ENCODE data around the gene GSTK1.
"Not testable (repeated sequence)": the region's sequence is repeated elsewhere in the genome, so short reads cannot be mapped to it uniquely, and the experiment has no call there.

The GSTK1 gene

DNA sequence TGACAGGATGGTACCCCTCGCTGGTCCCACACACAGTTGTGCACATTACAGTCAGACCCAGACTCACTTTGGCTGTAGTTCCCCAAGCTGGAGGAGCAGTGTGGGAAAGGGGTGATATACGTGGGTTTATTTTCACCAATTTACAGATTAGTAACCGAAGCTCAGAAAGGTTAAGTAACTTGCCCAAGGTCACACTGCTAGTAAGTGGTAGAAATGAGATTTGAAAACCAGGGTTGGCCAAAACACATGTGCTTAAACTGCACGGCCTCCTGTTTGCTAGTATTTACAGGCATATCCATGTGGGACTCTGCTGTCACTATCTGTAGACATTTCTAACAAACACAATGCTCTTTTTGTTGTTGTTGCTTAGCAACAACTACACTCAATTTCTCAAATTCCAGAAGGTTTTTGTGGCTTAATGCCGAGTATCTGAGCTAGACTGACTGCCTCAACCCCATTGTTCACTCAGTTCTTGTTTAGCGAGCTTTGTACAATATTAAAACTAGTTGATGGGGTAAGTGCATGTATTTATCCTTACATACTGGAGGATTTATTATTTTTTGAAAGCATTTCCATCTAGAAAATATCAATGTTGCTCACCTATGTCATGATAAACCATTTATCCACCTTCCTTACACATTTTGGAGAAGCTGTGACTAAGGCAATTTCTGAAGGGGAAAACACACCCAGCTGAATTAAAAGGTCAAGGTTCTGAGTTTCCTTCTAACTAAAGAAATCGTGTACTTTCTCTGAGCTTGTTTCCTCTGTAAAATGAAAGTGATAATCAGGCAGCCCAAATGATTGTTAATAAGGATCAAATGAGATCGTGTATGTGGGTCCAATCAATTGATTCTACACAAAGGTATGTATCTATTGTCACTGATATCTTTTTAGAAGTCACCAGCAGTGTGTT lies 16.2 kb downstream of the GSTK1 start:
- DNase-seq, result no peak

DNA sequence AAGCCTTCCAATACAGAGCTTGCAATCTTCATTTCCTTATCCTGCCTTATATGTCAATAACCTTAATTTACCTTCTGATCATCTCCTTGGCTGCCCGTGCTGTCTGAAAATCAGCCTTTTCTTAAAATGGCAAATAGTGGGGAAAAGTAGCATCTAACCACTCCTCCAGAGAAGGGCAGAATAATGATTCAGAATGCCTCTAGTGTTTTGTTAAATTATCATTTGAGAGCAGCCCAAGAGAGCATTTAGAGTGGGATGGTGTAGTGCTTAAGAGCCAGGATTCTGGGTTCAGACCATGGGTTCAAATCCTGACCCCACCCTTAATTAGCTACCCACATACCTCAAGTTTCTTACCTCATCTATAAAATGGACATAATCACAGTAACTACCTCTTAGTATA lies 16.9 kb downstream of the GSTK1 start:
- no peak for DNase-seq

DNA sequence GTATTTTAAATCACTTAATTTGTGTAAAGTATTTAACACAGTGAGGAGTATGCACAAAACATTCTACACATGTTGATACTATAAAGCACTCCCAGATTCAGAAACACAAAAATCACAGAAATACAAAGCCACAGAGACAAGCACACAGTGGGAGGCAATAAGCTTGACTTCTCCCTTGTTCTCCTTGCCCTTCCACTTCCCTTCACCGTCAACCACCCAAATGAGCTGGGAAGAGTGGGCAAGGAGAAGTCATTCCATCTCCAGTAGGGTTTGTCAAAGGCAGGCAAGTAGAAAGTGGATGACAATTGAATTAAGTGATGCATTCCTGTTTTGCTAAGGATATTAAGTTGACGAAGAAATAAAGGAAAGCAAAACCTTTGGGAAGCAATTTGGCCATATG lies 17.3 kb downstream of the GSTK1 start:
- no peak for DNase-seq

DNA sequence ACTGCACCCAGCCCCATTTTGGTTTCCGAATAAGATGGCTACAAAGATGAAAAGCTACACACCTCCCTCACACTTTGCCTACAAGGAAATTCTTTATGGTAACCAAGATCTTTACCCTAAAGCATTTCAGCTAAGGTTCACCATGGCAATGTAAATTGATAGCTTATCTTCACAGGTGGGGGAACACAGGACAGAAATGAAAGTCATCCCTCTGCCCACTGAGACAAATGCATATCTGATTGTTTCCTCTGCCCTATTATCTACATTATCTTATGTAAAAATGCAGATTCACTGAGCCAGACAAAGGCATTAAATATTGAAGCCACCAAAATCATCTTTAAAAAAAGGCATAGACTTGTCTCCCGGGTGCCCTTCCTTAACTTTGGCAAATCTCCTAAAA lies 18.3 kb downstream of the GSTK1 start:
- DNase-seq, result no peak

DNA sequence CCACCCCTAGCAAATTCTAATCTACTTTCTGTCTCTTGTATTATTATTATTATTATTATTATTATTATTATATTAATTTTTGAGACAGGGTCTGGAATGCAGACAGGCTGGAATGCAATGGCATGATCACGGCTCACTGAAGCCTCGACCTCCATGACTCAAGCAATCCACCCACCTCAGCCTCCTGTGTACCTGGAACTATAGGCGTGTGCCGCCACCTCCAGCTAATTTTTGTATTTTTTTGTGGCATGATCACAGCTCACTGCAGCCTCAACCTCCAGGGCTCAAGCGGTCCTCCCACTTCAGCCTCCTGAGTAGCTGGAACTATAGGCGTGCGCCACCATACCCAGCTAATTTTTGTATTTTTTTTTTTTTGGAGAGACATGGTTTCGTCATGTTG lies 18.9 kb downstream of the GSTK1 start:
- no peak for DNase-seq

DNA sequence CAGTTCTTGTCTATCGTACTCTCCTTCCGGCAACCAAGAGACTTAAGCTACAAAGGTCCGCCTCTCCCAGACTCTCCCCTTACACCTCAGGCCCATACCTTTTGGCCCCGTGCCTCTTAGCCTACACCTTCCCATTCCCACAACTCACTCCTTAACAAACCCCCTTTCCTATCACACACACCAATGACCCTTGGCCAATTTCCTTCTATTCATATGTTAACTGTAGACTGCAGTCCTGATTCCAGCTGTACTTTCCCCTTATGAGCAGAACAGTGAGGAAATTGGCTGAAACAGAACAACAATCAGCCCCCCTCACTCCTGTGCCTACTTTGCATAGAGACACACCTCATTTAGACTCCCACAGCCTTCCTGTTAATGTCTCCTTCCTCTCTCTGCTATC lies 20.1 kb downstream of the GSTK1 start:
- no peak for DNase-seq

DNA sequence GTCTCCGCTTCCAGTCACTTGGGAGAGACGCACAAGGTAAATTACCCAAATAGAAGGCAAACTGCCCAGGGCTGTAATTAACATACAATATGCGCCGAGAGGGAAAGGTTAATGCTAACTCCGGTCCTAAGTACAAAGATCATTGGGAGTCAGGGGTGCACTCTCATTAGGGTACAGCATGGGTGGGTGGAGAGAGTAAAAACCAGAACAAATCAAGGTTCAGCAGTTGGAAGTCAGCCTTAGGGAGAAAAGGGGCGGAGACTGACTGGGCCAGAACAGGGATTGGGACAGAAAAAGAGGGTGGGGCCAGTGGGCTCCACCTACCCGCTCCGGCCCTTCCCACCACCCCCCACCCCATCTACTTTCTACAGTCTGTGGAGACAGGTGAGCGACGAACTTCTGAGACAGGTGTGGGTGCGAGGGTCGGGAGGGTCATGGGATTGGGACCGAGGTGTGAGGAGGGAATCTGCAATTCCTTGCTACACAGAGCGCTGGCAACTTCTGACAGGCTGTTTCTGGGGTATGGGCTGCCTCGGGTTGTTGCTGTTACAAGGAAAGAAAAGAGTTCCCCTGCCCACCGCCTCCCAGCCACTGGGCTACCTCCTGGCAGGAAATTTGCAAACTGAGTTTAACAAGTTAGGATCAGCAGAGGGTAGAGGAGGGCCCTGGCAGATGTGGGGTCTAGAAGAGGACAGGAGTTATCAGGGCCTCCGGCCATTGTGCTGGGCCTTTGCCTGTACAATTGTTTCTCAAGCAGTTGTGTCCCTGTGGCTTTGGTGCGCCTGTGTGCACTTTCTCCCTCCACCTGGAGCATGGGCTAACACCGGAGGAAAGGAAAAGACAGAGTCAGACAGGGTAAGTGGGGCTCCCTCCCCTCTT lies 21.6 kb downstream of the GSTK1 start, which contains the start of gene TMEM139:
Gene TMEM139 (plus strand): TSS at position 368 of the 879 bp plus-strand sequence. CDS start 1,000 bp downstream, outside the sequence.
- no peak for DNase-seq

DNA sequence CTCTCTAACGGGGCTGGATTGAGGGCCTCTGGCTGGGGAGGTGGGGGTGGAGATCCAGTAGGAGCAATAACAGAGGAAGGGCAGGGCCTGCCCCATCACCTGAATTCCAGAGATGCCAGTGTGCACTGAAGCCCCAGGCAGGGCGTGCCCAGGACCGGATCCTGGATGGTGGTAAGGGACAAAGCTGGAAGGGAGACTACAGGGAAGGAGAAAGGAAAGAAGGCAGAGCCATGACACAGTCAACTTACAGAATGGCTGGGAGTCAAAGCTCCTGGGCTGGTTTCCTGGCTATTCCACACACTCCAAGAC lies 22.2 kb downstream of the GSTK1 start:
- DNase-seq, result no peak

DNA sequence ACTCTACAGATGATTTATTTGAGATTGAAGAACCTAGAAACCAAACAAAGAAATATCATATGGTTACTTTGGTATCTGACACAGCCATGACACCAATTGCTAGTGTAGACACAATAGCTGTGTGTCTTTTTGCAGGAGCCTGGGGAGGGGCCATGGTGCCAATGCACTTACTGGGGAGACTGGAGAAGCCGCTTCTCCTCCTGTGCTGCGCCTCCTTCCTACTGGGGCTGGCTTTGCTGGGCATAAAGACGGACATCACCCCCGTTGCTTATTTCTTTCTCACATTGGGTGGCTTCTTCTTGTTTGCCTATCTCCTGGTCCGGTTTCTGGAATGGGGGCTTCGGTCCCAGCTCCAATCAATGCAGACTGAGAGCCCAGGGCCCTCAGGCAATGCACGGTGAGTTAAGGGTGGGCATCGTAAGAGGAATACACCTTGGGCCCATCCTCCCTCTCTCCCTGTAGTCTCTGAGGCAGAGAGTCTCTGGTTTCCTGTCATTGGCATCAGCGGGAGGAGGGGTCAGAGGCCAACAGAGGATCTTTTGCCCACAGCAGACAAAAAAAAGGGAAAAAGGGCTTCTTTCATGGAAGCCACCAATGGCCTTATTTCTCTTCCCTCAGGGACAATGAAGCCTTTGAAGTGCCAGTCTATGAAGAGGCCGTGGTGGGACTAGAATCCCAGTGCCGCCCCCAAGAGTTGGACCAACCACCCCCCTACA lies 22.7 kb downstream of the GSTK1 start:
- DNase-seq, result no peak

DNA sequence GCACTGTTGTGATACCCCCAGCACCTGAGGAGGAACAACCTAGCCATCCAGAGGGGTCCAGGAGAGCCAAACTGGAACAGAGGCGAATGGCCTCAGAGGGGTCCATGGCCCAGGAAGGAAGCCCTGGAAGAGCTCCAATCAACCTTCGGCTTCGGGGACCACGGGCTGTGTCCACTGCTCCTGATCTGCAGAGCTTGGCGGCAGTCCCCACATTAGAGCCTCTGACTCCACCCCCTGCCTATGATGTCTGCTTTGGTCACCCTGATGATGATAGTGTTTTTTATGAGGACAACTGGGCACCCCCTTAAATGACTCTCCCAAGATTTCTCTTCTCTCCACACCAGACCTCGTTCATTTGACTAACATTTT lies 23.3 kb downstream of the GSTK1 start:
- no peak for DNase-seq

DNA sequence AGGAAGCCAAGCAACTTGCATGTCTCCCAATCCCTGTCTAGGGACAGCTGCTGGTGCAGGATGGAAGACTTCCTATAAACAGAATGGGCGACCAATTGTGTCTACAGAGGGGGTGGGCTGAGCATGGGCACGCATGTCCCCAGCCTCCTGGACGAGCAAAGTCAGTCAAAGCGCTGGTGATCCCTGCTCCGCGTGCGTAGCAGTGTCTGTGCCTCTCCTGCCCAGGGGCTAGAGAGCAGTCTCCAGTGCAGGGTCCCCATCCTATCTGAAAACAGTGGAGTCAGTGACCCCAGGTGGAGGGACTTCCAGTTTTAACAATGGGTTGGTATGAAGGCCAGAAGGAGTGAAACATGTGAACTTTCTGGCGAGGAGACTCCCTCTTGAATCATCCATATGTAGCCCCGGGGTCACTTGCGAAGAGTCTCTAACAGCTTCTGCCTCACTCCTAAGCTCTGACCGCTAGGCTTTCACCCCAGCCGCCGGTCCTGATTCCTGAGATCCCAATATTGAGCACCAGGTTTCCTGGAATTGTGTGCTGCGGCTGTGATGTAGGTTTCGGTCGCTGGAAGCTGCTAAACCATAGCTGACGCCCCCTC lies 24.2 kb downstream of the GSTK1 start:
- no peak for DNase-seq

DNA sequence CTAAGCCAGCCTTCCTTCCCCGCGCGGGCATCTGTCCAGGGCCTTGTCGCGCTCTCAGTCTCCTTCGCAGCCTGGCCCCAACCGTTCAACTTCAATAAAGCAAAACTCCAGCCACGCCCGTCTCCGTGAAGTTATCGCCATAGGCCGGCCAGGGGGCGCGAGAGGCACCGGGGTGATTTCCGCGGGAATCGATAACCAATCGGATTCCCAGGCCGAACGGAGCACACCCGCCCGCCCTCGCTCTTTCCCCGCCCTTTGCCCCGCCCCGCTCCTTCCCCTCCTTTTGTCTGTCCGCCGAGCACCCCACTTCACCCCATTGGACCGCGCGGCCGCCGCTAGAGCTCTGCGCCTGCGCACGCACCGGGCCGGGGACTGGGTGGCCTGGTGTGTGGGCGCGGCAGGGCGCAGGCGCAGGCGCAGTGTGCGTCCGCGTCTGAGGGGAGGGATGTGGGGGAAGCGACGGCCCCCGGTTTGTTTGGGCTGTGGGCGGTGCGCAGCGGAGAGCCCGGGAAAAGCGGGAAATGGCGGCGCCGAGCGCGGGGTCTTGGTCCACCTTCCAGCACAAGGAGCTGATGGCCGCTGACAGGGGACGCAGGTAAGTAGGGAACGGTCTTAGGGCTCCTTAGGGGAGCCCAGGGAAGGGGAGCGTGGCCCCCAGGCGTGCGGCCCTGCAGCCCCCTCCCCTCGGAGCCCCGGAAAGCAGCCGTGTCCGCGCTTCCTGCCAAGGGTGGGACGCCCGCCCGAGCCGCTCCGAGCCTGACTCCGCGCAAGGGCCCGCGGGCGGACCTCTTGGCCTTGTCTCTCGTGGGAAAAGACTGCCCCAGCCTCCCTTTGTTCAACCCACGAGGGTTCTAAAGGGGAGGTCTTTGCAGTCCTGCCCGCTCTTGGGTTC lies 24.9 kb downstream of the GSTK1 start, which contains the start of gene CASP2:
Gene CASP2 (plus strand): TSS at position 417 of the 892 bp plus-strand sequence. CDS start 105 bp downstream, at position 522.
- DNase-seq, result peak; percentile 84

DNA sequence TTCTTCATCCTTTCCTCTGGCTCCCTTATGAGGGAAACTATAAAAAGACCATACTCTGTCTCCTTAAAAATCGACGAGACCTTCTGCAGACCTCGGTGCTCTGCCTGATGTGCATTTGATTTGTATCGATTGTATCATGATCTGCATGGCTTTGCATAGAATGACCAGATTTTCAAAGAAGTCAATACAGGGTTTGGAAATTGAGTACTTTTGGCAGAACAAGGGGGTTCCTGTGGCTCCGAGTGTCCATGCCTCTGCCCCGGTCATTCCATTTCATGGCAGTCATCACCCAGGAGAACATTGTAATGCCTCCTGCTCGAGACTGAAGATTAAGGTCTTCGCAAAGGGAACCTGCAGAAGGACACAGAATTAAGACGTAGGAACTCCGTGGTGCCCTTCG lies 25.6 kb downstream of the GSTK1 start:
- DNase-seq, result peak; percentile 17

DNA sequence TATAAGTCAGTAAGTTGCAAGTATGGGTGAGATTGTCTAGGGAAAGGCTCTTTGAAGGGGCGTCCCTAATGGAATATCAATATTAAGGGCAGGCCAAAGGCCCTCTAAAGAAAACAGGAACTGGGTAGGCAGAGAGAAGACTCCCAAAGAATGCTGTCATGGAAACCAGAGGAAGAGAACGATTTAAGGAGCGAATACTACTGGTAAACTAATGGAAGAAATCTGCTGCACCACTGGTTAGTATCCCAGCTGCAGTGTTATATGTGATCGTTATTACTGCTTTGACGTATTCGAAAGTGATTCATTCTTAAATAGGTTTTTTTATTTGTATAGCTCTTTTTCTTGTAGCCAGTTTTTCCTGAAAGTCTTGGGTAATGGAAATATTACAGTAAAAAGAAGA lies 26.2 kb downstream of the GSTK1 start:
- no peak for DNase-seq

DNA sequence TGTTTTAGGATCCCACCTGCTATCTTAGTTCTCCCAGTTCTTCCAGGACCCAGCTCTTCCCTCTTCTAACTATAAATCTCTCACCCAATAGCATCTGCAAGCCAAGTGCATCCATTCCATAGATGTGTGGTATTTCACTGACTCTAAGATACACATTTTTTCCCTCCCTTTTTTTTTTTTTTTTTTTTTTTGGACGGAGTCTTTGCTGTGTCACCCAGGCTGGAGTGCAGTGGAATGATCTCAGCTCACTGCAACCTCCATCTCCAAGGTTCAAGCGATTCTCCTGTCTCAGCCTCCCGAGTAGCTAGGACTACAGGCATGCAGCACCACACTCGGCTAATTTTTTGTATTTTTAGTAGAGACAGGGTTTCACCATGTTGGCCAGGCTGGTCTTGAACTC lies 26.6 kb downstream of the GSTK1 start:
- not testable (repeated sequence) for DNase-seq

DNA sequence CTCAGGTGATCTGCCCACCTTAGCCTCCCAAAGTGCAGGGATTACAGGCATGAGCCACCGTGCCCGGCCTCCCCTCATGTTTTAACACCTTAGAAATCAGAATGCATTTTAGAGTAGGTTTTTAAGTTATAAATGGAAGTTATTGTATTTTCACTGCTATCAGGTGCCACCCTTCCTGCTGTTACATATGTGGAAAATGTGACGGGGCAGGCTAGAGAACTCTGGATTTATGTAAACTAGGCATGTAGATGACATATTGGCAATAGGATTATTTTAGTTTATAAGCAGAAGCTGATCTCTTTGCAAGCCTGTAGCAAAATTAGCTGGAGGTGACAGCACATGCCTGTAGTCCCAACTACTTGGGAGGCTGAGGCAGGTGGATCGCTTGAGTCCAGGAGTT lies 27.1 kb downstream of the GSTK1 start:
- no peak for DNase-seq

DNA sequence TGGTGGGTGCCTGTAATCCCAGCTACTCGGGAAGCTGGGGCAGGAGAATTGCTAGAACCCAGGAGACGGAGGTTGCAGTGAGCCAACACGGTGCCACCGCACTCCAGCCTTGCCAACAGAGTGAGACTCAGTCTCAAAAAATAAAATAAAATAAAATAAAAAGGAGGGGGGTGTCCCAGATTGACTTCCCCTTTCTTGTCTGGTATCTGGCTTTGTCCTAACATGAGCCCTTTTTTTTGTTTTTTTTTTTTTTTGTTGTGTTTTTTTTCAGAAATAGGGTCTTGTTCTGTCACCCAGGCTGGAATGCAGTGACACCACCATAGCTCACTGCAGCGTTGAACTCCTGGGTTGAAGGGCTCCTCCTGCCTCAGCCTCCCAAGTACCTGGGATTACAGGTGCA lies 29.6 kb downstream of the GSTK1 start:
- no peak for DNase-seq

DNA sequence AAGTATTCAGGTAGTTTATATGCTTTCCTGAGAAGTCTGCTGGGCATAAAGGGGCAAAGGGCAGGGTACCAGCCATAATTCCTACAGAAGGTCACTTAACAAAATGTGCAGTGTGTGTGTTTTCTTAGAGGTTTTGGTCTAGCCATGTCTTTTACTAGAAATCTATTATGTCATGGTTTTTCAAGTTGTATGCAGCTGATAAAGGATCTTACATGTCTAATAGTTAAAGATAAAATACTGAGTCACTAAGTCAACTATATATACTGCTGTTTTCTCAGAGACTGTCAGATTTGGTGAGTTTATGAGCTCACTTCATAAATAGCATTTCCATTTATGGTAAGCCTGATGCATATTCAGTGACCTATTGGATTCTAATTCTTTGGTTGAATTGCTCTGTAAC lies 32.6 kb downstream of the GSTK1 start:
- no peak for DNase-seq

DNA sequence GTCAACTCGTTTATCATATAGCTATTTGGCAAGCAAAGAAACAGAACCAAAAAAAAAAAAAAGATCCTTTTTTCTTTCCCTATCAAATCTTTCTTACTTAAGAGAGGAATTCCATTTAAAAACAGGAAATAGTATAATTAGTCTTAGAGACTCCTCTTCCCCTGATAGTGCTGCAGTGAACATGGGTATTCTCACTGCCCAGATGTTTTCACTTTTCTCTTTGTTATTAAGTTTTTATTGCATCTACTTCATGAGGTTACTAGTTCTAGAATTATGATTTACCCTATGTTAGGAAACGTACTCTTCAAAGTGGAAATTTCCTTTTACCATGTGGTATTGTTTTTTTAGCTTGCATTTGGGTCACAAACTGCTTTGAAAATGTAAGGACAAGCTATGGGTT lies 33.4 kb downstream of the GSTK1 start:
- DNase-seq, result no peak

DNA sequence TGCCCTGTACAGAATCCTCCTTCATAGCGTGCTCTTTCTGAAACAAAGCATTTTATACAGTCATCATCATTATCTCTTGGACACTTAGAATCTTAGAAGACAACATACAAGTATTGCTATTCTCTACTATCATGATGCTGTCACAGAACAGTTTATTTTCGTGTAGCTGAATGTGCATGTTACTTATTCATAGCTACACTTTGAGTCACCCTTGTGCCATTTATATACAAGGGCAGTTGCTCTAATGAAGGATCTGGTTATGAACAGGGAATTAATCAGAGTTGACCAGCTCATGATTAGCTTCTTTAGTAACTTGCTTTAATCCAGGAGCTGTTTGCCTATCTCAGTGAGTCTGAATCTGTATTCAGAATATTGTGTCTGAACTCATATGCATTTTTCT lies 36.1 kb downstream of the GSTK1 start:
- no peak for DNase-seq

DNA sequence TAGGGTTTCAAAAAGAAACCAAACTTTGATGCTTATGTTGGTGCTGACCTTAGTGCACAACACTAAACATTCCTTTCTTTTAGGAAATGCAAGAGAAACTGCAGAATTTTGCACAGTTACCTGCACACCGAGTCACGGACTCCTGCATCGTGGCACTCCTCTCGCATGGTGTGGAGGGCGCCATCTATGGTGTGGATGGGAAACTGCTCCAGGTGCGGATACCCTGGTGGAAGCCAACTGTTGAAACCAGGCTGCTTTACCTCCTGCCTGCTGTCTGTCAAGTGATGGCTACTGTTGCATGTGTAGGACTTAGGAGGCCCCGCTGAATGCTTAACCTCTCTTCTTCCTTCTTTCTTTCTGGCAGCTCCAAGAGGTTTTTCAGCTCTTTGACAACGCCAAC lies 36.6 kb downstream of the GSTK1 start:
- no peak for DNase-seq
